ENCODE results near the gene EBI3.
"Not testable (repeated sequence)": the region's sequence is repeated elsewhere in the genome, so short reads cannot be mapped to it uniquely, and the experiment has no call there.

Gene EBI3

DNA sequence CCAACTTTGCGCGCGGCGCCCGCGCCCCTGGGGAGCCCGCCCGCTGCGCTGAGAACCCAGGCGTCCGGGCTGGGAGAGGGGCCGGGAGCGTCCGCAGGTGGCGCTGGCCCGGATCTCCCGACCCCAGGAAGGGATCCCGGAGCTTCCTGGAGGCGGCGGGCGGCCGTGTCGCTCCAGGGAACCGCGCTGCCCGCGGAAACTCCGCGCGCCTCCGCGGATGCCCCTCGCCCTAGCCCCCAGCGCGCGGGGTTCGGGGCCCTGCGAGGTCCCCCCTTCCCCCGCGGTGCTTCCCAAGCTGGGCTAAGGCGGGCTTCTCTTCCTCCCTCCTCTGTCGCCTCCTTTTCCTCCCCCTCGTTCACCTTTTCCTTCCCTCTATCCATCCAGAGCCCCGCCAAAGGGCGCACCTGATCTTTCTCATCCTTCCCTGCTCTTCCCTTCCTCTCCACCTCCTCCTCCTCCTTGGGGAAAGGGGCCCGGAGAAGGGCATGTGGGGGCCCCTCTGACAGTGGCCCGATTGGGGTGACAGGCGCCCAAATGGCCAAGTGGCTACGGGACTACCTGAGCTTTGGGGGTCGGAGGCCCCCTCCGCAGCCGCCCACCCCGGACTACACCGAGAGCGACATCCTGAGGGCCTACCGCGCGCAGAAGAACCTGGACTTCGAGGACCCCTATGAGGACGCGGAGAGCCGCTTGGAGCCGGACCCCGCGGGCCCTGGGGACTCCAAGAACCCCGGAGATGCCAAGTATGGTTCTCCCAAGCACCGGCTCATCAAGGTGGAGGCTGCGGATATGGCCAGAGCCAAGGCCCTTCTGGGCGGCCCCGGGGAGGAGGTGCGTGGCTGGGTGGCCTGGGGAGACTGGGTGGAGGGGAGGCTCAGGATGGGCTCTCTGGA is 50.5 kb downstream of the EBI3 start:
- no peak for DNase-seq

DNA sequence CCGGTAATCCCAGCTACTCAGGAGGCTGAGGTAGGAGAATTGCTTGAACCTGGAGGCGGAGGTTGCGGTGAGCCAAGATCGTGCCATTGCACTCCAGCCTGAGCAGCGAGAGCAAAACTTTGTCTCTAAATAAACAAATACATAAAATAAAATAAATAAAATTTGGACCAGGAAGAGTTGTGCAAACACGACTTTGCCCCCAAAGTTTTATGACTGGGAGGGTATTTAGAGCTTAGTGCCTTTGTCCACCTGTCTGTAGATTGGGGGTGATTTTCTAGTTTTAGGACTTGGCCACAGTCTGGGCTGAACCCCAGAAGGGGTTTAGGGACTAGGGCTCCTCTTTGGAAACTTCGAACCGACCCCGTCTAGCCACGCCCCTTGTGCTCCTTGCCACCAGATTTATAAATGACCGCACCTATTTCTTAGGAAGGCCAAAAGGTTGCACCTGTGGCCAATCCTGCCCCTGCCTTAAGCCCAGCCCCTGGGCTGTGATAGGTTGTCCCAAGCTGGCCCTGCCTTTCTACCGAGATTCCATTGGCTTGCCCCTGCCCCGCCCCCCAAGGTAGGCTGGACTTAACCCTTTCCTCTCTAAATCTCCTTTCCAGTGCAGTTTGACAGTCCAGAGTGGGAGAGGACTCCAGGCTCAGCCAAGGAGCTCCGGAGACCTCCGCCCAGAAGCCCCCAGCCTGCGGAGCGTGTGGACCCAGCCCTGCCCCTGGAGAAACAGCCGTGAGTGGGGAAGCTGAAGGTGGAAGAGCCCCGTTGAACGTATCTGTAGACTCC is 55.0 kb downstream of the EBI3 start:
- DNase-seq = no peak

DNA sequence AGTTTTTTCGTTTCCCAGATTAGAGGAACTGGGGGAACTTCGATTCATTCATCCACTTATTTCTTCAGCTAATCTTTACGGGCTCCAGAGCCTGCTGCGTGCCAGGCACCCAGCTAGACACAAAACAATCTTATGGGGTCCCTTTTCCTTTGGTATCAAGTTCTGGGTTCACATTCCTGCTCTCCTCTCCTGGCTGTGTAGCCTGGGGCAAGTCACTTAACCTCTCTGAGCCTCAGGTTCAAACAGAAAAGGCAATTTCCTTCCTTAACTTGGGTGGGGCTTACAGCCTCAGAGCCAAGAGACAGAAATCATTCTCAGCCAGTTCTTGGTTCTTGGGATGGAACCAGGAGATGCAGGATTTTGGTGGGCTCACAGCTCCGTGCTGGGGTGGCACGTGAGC is 55.7 kb downstream of the EBI3 start:
- no peak for DNase-seq

DNA sequence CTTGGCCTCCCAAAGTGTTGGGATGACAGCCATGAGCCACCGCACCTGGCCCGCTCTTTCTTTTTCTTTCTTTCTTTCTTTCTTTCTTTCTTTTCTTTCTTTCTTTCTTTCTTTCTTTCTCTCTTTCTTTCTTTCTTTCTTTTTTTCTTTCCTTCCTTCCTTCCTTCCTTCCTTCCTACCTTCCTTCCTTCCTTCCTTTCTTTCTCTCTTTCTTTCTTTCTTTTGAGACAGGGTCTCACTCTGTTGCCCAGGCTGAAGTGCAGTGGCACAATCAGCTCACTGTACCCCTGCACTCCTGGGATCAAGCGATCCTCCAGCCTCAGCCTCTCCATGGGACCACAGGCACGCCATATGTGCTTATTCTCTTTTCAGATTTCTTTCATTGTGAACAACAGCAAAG is 56.8 kb downstream of the EBI3 start:
- not testable (repeated sequence) for DNase-seq
